ENCODE measurements around the gene NTM. TPM values are rescaled to one million over a fixed set of nuclear protein-coding genes. Genes with fewer than 3 reads are reported as not detected.
A peak's percentile ranks its signal among the peaks of the same experiment; 100 is the strongest.
"Not testable (repeated sequence)": the region's sequence is repeated elsewhere in the genome, so short reads cannot be mapped to it uniquely, and the experiment has no call there.

Gene NTM
- total RNA-seq, 1 experiment from 2014 or later: 2.7 TPM

DNA sequence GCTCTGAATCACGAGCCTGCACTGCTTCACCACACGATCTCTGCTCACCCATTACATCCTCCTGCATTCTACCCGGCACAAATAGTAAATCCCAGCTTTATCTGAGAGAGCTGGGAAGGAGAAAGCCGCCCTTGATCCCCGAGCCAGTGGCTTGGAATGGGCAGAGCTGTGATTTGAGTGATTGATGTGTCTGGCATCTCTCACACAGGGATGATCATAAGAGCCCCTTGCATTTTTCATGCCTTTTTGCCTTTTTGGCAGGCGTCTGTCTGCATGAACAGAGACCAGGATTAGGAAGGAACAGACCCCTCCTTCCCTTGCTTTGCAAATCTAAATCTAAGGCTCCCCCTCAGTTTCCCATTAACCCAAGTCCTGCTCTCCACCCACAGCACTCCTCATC is 945.3 kb downstream of the NTM start:
- Histone ChIP-seq H3K36me3 (replicated peaks; ENCODE audit: control insufficient read depth, insufficient read depth, low read length) (no peaks in the 10 kb centered on the region), H3K4me3 (ENCODE audit: insufficient read depth, low read depth, low read length) (no peak overlapping the region), H3K27me3 (ENCODE audit: control insufficient read depth, insufficient read depth, low read length) (no peaks in the 10 kb centered on the region)
- no peak for DNase-seq

DNA sequence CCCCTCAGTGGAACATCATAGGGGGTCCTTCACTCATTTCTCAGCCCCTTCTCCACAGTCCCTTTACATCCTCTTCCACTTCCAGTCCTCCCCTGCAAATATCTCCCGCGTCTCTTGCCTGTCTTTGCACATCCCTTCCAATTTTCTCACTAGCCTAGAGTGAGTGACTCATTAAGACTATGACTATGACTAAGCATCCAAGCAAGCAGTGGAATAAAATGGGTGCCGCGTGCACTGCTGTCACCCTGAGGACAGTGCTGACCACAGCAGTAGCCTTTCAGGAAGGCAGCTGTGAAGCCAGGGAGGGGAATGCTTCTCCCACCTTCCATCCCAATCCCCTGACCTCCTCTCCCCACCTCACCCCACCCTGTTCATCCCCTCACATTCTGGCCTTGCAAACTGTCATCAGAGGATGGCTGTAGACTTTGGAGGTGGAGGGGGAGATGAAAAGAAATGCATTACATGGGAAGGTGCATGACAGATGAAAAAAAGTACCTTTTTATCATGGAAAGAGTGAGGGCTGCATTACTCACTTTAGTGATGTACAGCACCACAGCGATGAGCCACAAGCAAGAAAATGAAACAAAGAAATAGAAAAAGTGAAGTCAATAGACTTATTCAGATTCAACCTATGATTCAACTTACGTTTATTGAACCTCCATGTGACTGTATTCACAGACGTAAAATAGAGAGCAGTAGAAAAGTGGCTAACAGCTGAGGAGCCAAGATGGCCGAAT is 948.2 kb downstream of the NTM start:
- Histone ChIP-seq H3K27me3 (ENCODE audit: control insufficient read depth, insufficient read depth, low read length) (no peaks in the 10 kb centered on the region), H3K4me3 (ENCODE audit: insufficient read depth, low read depth, low read length) (no peak overlapping the region), H3K36me3 (replicated peaks; ENCODE audit: control insufficient read depth, insufficient read depth, low read length) (no peaks in the 10 kb centered on the region)
- no peak for DNase-seq

DNA sequence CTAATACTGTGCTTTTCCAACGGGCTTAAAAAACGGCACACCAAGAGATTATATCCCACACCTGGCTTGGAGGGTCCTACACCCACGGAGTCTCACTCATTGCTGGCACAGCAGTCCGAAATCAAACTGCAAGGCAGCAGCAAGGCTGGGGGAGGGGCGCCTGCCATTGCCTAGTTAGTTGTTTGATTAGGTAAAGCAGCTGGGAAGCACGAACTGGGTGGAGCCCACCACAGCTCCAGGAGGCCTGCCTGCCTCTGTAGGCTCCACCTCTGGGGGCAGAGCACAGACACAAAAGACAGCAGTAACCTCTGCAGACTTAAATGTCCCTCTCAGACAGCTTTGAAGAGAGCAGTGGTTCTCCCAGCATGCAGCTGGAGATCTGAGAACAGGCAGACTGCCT is 949.0 kb downstream of the NTM start:
- not testable (repeated sequence) for H3K27me3 ChIP-seq (ENCODE audit: control insufficient read depth, insufficient read depth, low read length); H3K4me3 ChIP-seq (ENCODE audit: insufficient read depth, low read depth, low read length); H3K36me3 ChIP-seq (replicated peaks; ENCODE audit: control insufficient read depth, insufficient read depth, low read length); DNase-seq

DNA sequence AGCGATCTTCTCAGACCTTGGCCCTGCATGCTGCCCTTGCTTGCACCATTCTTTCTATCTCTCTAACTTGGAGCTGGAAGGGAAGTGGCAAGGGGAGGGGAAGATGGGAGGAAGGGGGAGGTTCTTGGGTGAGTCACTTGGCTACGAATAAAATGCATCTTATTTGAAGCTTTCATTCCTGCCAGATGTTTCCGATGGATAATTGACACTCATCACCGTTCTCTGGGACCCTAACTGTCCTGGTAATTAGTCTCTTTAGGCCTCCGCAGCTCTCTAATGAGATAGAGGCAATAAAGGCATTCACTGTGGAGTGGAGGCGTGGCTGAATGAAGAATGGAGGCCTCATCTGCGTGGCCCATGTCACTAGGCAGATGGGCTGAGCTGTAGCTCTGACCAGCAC is 960.1 kb downstream of the NTM start:
- Histone ChIP-seq H3K4me3 (ENCODE audit: insufficient read depth, low read depth, low read length) (no peak overlapping the region), H3K36me3 (replicated peaks; ENCODE audit: control insufficient read depth, insufficient read depth, low read length) (no peaks in the 10 kb centered on the region), H3K27me3 (ENCODE audit: control insufficient read depth, insufficient read depth, low read length) (no peaks in the 10 kb centered on the region)
- DNase-seq: no peak

DNA sequence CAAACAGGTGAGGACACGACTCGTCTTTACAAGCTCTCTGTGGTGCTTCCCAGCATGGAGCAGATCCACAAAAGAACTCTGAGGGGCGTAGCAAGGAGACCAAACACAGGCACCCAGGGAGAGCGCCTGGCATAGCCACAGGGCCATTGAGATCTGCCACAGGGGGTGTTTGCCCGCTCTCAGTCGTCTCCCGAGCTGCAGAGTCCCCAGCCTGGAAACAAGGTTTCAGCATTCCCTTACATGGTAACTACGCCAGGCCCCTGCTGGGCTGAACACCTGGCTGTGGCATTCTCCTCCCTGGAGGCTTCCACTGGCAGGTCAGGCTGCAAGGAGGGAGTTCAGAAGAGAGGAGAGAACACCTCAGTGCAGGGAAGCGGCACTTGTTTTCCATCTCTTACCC is 962.1 kb downstream of the NTM start:
- Histone ChIP-seq H3K36me3 (replicated peaks; ENCODE audit: control insufficient read depth, insufficient read depth, low read length) (no peaks in the 10 kb centered on the region), H3K4me3 (ENCODE audit: insufficient read depth, low read depth, low read length) (no peak overlapping the region), H3K27me3 (ENCODE audit: control insufficient read depth, insufficient read depth, low read length) (no peaks in the 10 kb centered on the region)
- peak; percentile 64 for DNase-seq

DNA sequence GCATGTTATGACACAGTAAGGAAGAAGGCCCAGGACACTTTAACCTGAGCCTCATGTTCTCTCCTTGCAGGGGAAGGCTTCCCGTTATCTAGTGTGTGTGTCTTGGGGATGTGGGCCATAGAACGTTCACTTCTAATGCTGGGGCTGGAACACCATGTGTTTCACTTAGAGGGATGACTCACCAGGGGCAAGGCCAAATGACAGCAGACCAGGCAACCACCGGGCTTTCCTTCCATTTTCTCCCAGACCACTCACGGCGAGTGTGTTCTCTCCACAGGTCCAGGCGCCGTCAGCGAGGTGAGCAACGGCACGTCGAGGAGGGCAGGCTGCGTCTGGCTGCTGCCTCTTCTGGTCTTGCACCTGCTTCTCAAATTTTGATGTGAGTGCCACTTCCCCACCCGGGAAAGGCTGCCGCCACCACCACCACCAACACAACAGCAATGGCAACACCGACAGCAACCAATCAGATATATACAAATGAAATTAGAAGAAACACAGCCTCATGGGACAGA is 964.4 kb downstream of the NTM start:
- no peak for DNase-seq
- Histone ChIP-seq H3K36me3 (replicated peaks; ENCODE audit: control insufficient read depth, insufficient read depth, low read length) (no peaks in the 10 kb centered on the region), H3K27me3 (ENCODE audit: control insufficient read depth, insufficient read depth, low read length) (no peaks in the 10 kb centered on the region), H3K4me3 (ENCODE audit: insufficient read depth, low read depth, low read length) (no peak overlapping the region)

DNA sequence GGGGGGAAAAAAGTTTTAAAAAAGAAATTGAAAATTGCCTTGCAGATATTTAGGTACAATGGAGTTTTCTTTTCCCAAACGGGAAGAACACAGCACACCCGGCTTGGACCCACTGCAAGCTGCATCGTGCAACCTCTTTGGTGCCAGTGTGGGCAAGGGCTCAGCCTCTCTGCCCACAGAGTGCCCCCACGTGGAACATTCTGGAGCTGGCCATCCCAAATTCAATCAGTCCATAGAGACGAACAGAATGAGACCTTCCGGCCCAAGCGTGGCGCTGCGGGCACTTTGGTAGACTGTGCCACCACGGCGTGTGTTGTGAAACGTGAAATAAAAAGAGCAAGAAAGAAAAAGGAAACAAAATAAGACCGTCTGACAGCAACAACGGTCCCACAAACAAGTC is 964.9 kb downstream of the NTM start:
- DNase-seq: no peak
- Histone ChIP-seq H3K27me3 (ENCODE audit: control insufficient read depth, insufficient read depth, low read length) (no peaks in the 10 kb centered on the region), H3K36me3 (replicated peaks; ENCODE audit: control insufficient read depth, insufficient read depth, low read length) (no peaks in the 10 kb centered on the region), H3K4me3 (ENCODE audit: insufficient read depth, low read depth, low read length) (no peak overlapping the region)

DNA sequence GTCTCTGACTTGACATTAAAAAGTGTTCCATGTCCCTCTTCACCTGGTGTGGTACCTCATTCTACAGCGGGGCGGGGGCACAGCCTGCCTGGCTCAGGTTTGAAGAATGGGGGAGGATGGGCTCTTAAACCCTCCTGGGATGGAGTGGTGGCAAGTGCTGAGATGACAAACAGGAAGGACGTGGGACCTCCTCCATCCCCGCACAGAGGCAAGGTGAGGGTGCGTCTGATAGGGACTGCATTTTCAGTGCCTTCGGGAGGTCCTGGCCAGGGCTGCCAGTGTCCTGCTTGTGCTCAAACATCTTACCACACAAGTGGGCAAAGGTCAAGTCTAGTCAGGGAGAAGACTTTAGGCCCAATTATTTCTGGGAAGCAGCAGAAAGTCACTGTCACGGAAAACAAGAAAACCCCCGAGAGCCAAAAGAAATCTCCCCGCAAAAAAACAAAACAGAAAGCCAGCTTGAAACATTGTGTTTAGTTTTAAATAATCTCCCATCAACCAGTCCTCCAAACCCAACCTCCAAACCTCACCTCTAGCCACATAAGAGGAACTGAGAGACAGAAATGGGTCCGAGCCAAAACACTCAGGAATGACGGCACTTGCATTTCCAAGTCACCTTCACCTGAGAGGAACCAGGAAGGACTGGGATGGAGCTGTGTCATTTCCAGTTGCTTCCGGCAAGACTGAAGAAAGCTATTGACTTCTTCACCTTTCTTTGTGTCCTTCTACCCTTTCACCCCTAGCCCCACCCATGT is 966.5 kb downstream of the NTM start:
- no peak overlapping the region for H3K4me3 ChIP-seq (ENCODE audit: insufficient read depth, low read depth, low read length)
- H3K27me3 ChIP-seq (ENCODE audit: control insufficient read depth, insufficient read depth, low read length): no peaks in the 10 kb centered on the region
- DNase-seq: no peak
- H3K36me3 ChIP-seq (replicated peaks; ENCODE audit: control insufficient read depth, insufficient read depth, low read length): no peaks in the 10 kb centered on the region

DNA sequence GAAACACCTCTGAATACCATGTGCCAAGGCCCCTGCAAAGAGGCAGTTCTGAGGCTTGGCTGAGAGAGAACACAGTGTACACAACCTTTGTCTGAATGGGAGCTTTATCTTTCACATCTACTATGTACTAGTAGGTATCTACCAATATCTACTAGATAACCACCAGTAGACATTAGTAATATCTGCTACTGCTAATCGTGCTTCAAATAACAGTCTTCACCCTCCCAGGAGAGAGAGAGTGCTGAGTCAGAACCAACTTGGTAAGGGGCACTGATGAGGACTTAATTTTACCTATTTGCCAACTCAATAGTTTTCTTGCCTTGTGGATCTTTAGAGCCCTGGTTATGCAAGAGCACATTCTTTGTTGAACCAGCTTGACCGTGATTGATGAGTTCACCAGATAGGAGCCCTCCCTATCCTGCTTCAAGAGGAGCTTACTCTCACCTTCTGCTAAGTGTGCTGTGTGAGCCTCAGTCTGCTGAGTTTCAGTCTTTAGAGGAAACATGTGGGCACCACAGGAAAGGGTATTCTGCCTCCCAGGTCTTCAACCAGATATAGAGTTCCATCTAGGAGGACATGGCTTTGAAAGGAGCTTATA is 967.5 kb downstream of the NTM start:
- Histone ChIP-seq H3K4me3 (ENCODE audit: insufficient read depth, low read depth, low read length) (no peak overlapping the region), H3K27me3 (ENCODE audit: control insufficient read depth, insufficient read depth, low read length) (no peaks in the 10 kb centered on the region), H3K36me3 (replicated peaks; ENCODE audit: control insufficient read depth, insufficient read depth, low read length) (no peaks in the 10 kb centered on the region)
- no peak for DNase-seq

DNA sequence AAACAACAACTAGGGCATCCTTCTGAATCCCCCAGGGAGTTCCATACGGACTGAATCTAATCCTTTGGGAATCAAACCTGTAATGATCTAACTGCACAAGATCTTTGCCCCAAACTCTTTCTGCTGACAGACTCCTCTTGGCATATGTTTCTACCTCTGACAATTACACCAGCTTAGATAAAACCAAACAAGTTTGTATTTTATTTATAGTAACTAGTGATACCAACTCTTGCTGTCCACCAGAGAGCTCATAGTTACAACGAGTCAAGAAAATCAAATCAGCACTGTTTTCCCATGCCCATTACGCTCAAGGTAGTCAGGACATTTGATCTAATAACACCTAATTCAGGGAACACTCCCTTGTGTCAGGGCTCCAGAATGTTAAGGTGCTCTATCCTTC is 972.0 kb downstream of the NTM start:
- no peak overlapping the region for H3K4me3 ChIP-seq (ENCODE audit: insufficient read depth, low read depth, low read length)
- H3K36me3 ChIP-seq (replicated peaks; ENCODE audit: control insufficient read depth, insufficient read depth, low read length): no peaks in the 10 kb centered on the region
- no peak for DNase-seq
- H3K27me3 ChIP-seq (ENCODE audit: control insufficient read depth, insufficient read depth, low read length): no peaks in the 10 kb centered on the region

DNA sequence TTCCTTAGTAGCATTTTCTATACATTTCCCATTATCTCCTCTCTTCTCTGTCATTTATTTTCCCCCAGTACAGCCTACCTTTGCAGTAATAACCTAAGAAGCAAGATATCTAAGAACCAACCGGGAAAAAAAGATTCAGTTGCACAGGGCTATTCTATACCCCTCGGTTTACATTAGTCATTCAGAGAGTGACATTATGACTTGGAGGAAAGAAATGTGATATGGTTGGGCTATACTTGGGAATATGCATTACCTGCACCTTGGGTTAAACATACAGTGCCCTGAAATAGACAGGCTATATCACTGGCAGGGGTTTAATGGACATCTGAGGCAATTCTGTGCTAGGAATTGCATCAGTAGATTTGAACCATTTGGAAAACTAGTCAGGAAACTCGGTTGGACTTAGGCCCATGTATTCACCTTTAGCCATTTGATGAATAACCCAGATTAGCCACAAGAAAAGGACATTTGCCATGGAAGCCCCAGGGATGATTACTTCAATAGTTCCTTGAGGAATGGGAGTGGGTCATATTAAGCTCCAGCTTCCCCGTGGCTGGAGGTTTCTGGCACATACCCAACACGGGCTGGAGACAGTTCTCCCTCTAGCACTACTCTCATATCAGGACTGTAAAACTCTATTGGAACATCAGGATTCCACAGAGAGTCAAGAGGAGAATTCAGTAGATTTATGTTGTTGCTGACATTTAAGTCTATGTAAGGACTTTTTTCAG is 973.2 kb downstream of the NTM start:
- no peak for DNase-seq
- no peaks in the 10 kb centered on the region for H3K27me3 ChIP-seq (ENCODE audit: control insufficient read depth, insufficient read depth, low read length)
- no peaks in the 10 kb centered on the region for H3K36me3 ChIP-seq (replicated peaks; ENCODE audit: control insufficient read depth, insufficient read depth, low read length)
- H3K4me3 ChIP-seq (ENCODE audit: insufficient read depth, low read depth, low read length): no peak overlapping the region

DNA sequence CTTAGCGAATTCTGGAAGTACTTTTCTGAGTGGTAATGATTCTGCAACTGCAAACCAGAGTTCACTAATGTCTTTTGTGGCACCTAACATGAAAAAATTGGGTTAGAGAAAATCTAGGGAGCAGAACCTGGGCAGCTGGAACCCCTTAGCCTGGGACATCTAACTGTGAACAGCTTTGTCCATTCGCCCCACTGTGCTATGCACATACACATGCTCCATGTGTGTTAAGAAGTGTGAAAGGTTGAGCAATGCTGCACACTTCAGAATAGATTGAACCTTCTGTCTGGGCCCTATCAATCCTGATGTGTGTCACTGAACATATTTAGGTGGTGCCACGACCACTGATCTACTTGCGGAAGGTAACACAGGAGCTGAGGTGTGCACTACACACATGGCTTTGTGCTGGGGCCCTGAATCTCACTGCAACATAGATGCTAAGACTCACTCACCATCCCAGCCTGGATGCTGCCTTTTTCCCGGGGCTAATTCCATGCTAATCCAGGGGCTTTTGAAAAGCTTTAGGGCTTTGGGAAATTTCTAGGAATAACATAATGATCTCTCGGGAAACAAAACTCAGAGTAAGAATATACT is 976.2 kb downstream of the NTM start:
- no peaks in the 10 kb centered on the region for H3K27me3 ChIP-seq (ENCODE audit: control insufficient read depth, insufficient read depth, low read length)

DNA sequence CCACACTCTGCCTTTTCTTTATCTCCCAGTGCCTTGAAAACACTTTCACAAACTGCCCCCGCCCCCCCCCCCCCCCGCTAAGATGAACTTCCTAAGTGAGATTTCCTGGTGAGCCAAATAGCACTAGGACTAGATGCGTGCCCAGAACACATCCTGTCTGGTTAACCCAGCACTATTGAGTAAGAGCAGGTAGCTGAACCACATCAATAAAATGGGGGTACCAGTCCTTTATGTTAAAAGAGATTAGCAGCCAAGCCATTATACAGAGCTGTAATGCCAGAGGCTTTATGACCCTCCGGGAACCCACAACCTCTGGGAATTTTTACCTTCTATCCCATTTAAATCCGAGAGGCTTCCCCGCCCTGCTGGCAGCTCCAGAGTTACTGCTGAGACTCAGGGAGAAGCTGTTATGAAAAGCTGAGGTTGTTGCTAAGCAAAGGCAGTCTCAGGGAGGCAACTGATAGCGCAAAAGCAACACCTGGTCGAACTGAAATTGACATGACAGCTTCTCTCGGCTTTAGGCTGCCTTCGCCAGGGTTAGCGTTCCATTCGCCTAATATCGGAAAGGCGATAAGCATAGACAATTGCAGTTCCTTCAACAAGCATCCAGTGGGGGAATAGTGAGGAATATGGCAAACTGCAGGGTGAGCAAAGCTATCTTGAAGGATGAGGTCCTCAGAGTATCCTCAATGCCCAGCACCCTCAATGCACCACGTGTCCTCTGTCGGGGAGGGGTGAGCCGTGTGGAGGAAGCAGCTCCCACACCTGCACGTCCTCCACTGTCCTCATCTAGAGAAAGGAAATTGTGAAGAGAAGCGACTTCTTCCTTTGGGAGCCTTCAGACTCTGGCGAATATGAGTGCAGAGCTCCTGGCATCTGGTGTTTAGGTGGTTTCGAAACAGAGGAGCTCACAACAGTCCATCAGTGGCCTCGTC is 977.0 kb downstream of the NTM start:
- no peaks in the 10 kb centered on the region for H3K27me3 ChIP-seq (ENCODE audit: control insufficient read depth, insufficient read depth, low read length)
- peak; percentile 62 for DNase-seq

More for the DNA sequence above, 976.2 kb downstream of the NTM start:
- H3K4me3 ChIP-seq (ENCODE audit: insufficient read depth, low read depth, low read length): no peak overlapping the region
- DNase-seq: no peak
- no peaks in the 10 kb centered on the region for H3K36me3 ChIP-seq (replicated peaks; ENCODE audit: control insufficient read depth, insufficient read depth, low read length)

More for the DNA sequence above, 977.0 kb downstream of the NTM start:
- Histone ChIP-seq H3K36me3 (replicated peaks; ENCODE audit: control insufficient read depth, insufficient read depth, low read length) (no peaks in the 10 kb centered on the region), H3K4me3 (ENCODE audit: insufficient read depth, low read depth, low read length) (no peak overlapping the region)
